Uterus (tissue), 4 donors: ENCODE data around the gene PLS1. TPM values are rescaled to one million over a fixed set of nuclear protein-coding genes. Genes with fewer than 3 reads are reported as not detected.

ENCODE experiments used
- DNase-seq, 2 donors: peaks; one replicate each; pipeline ENCODE4 v3.0.0-alpha.2; 2019 to 2020
- H3K27ac ChIP-seq, 2 donors: fragments of 200-600 bp; sonication (generic); 1 replicate in 1 of 2; 2 replicates in 1 of 2; pipeline ENCODE4 v1.5.1; 2016 to 2018
- H3K27me3 ChIP-seq, 2 donors: fragments of 200-600 bp; sonication (generic); one replicate each; pipeline ENCODE4 v1.5.1; 2018 to 2019; ENCODE audit warnings: control low read depth in 1 of 2
- H3K36me3 ChIP-seq, 2 donors: fragments of 200-600 bp; sonication (generic); one replicate each; pipeline ENCODE4 v1.5.1; 2019; ENCODE audit warnings: control low read depth in 1 of 2
- H3K4me1 ChIP-seq, 2 donors: fragments of 200-600 bp; sonication (generic); one replicate each; pipeline ENCODE4 v1.5.1; 2018 to 2019; ENCODE audit warnings: control low read depth in 1 of 2
- H3K4me3 ChIP-seq, 2 donors: fragments of 200-600 bp; sonication (generic); 1 replicate in 1 of 2; 2 replicates in 1 of 2; pipeline ENCODE4 v1.5.1; 2018 to 2019; ENCODE audit warnings: mild to moderate bottlenecking in 1 of 2
- H3K9me3 ChIP-seq, 2 donors: fragments of 200-600 bp; sonication (generic); one replicate each; pipeline ENCODE4 v1.5.1; 2019; ENCODE audit warnings: control low read depth in 1 of 2
- CTCF ChIP-seq, 4 experiments: fragments of 200-600 bp in 2 of 4; fragments of 450-650 bp in 2 of 4; sonication (generic) in 2 of 4; IDR thresholded peaks; one replicate each; pipeline ENCODE4 v1.5.1; 2016 to 2019; ENCODE audit warnings: antibody characterized with exemption in 4 of 4, mild to moderate bottlenecking in 2 of 4, moderate library complexity in 1 of 4
- POLR2A ChIP-seq, 2 donors: fragments of 450-650 bp; IDR thresholded peaks; one replicate each; pipeline ENCODE4 v1.6.1; 2016; ENCODE audit warnings: antibody characterized with exemption in 2 of 2, mild to moderate bottlenecking in 1 of 2, moderate library complexity in 1 of 2
- intact Hi-C: fragments of 100-400 bp; cut with DNase I; formaldehyde crosslinking; loops from one replicate; pipeline ENCODE4 v1.15.1; 2023; ENCODE audit warnings: low total_unique reads
- total RNA-seq, 4 donors: library from RNA; depleted of rRNA in 3 of 4; stranded (reverse); fragments of >200 nt in 3 of 4; gene quantifications; one replicate each; pipeline versions ENCODE4 v1.1.0 to v1.2.4, GENCODE V29; 2014 to 2023
- donor health status: DM: yes; HTN: yes; CAD: no.

Gene PLS1
- total RNA-seq, 4 donors from 2014 or later: 0.26 to 4.5 (median 1.8) TPM

DNA sequence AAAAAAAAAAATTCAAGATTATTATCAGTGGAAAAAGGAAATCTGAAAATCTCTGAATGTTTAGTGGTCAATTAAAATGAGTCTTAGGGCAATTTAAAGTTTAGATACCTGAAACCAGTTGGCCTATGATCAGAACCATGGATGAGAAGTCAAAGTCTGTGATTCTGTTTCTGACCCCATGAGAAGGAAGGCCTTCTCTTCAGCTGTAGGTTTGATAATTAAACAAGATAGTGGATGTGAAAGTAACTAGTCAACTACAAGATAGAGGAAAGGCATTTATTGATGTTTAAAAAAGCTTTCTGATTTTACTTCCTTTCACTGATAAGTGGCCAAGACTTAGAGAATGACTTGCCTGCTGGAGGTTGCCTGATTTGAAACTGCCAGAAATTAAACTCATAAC, 8.7 kb downstream of the PLS1 start:
- Histone ChIP-seq H3K27me3 (no peaks in the 10 kb centered on the region), H3K9me3 (no peaks in the 10 kb centered on the region), H3K4me3 (no peak overlapping the region), H3K36me3 (no peaks in the 10 kb centered on the region), H3K27ac (no peak overlapping the region), H3K4me1 (no peaks in the 10 kb centered on the region)
- intact Hi-C loops: no loop called here
- DNase-seq: no peak
- TF ChIP-seq POLR2A (IDR thresholded peaks at IDR 0.05): no peak
- TF ChIP-seq CTCF (IDR thresholded peaks at IDR 0.05): no peak

GRCh38 chr3:142608631-142609030, 12.4 kb downstream of the PLS1 start:
- DNase-seq: no peak
- Histone ChIP-seq H3K36me3 (no peaks in the 10 kb centered on the region), H3K27ac (no peak overlapping the region), H3K4me3 (no peak overlapping the region), H3K9me3 (no peaks in the 10 kb centered on the region), H3K4me1 (no peaks in the 10 kb centered on the region), H3K27me3 (no peaks in the 10 kb centered on the region)
- TF ChIP-seq POLR2A (IDR thresholded peaks at IDR 0.05) (no peak), CTCF (IDR thresholded peaks at IDR 0.05) (no peak)
- intact Hi-C loops: no loop called here

DNA sequence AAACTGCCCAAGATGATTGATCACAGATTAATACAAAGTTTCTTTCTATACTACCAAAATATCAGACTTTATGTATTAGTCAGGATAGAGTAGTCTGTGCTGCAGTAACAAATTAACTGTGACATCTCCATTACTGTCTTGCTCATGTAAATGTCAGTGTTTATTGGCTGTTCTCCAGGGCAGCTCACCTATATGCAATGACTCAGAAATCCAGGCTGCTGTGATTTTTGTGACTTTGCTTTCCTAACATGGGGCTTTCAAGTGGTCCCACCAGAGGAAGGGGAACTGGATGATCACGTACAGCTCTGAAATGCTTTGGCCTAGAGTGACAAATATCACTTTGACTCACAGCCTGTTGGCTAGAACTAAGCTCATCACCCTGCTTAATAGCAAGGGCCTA, 12.9 kb downstream of the PLS1 start:
- Histone ChIP-seq H3K27me3 (no peaks in the 10 kb centered on the region), H3K36me3 (no peaks in the 10 kb centered on the region), H3K4me1 (no peaks in the 10 kb centered on the region), H3K27ac (no peak overlapping the region), H3K4me3 (no peak overlapping the region), H3K9me3 (no peaks in the 10 kb centered on the region)
- intact Hi-C loops: no loop called here
- no peak for DNase-seq
- TF ChIP-seq POLR2A (IDR thresholded peaks at IDR 0.05): no peak
- no peak for TF ChIP-seq CTCF (IDR thresholded peaks at IDR 0.05)

DNA sequence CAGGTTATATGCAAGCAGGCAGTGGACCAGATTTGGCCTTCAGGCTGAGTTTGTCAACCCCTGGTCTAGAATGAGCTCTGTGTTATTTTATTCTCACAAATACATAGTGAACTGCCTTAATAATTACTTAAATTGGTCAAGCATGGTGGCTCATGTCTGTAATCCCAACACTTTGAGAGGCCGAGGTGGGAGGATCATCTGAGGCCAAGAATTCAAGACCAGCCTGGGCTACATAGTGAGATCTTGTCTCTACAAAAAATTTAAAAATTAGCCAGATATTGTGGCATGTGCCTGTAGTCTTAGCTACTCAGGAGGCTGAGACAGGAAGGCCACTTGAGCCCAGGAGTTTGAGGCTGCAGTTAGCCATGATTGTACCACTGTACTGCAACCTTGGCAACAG, 15.0 kb downstream of the PLS1 start:
- Histone ChIP-seq H3K27me3 (no peaks in the 10 kb centered on the region), H3K27ac (no peak overlapping the region), H3K4me1 (no peaks in the 10 kb centered on the region), H3K9me3 (no peaks in the 10 kb centered on the region), H3K4me3 (no peak overlapping the region), H3K36me3 (no peaks in the 10 kb centered on the region)
- DNase-seq: no peak
- TF ChIP-seq CTCF (IDR thresholded peaks at IDR 0.05): no peak
- TF ChIP-seq POLR2A (IDR thresholded peaks at IDR 0.05): no peak
- intact Hi-C loops: no loop called here

DNA sequence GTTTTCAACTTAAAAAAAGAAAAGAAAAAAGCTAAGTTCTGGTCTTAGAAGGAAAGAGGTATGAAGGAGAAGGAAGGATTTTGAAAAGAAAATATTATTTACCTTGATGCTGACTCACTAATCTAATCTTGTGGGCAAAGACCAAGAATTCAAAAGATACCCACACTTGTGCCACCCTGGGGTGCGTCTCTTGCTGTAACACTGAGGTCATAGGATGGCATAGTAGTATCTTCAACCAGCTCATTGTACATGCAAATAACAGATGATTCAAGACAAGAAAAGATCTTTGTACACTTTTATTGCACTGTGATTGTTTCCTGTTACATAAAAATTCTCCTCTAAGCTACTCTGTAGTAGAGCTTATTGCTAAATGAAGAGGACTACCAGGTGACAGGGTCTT, 17.3 kb downstream of the PLS1 start:
- no peak for DNase-seq
- intact Hi-C loops: no loop called here
- no peak overlapping the region for H3K27ac ChIP-seq
- TF ChIP-seq CTCF (IDR thresholded peaks at IDR 0.05) (no peak), POLR2A (IDR thresholded peaks at IDR 0.05) (no peak)
- no peaks in the 10 kb centered on the region for H3K9me3 ChIP-seq
- no peaks in the 10 kb centered on the region for H3K4me1 ChIP-seq
- no peaks in the 10 kb centered on the region for H3K27me3 ChIP-seq
- H3K4me3 ChIP-seq: no peak overlapping the region
- no peaks in the 10 kb centered on the region for H3K36me3 ChIP-seq
